ENCODE results near the gene MST1R. TPM values are rescaled to one million over a fixed set of nuclear protein-coding genes. Genes with fewer than 3 reads are reported as not detected.

The MST1R gene
- under 0.01 TPM in 1 of 2 replicates, not detected in the other for total RNA-seq (2012; rRNA removed)
- polyA plus RNA-seq (2012; rRNA removed) = 0.10 and 0.14 TPM in 2 replicates
- polyA plus RNA-seq (2012; cell fraction: cytosol; rRNA removed) = 0.20 TPM in 1 of 2 replicates, not detected in the other
- polyA plus RNA-seq (2012; cell fraction: nucleus; rRNA removed; ENCODE audit: low replicate concordance) = 0.60 and 1.4 TPM in 2 replicates
- percentile 21 among the genes with signal in this experiment for Bru-seq, nascent RNA
- BruChase-seq, experiment 1, labeled RNA remaining after a 6-hour chase = percentile 28 among the genes with signal in this experiment
- BruChase-seq, experiment 2, labeled RNA remaining after a 2-hour chase = percentile 27 among the genes with signal in this experiment
- long read RNA-seq = 0 reads

- H4K8ac ChIP-seq (ENCODE audit: low read depth in 2 of 2, low read length in 2 of 2) = peak within 1 kb of the TSS; percentile 45 to 84; a peak in 2 of 4 replicates
- no peak for DNase-seq
- H3K4me3 ChIP-seq (ENCODE audit: insufficient read depth, low read depth, low read length) = no peak within 1 kb of the TSS
- H3K18ac ChIP-seq (ENCODE audit: low read depth, low read length) = no peak within 1 kb of the TSS
- H2AFZ ChIP-seq (replicated peaks; ENCODE audit: low read length, poor library complexity) = peak within 1 kb of the TSS; percentile 88
- intact Hi-C loops (cut with micrococcal nuclease) (no loop called here), in situ Hi-C loops (cut with MboI; ENCODE audit: low sequenced_read_pairs) (no loop called here), dilution Hi-C loops (cut with HindIII; ENCODE audit: low sequenced_read_pairs, unreplicated experiment) (no loop called here)
- no peak within 1 kb of the TSS for H2AK5ac ChIP-seq (ENCODE audit: low read depth, low read length)
- no peaks in the 10 kb centered on the region for H4K20me1 ChIP-seq (ENCODE audit: insufficient read depth, low read length)
- no peak within 1 kb of the TSS for H4K91ac ChIP-seq (ENCODE audit: insufficient read depth, low read depth, low read length)
- no peak within 1 kb of the TSS for H2BK120ac ChIP-seq (ENCODE audit: low read depth, low read length)
- H3K9me1 ChIP-seq (ENCODE audit: insufficient read depth, low read length) = 0 out of 2 replicates have a peak, but pooled peaks cover 2% of the 10 kb centered on the region
- peaks cover 14% of the 10 kb centered on the region for H3K4me1 ChIP-seq (ENCODE audit: control insufficient read depth, insufficient read depth, low read length)
- H3K9ac ChIP-seq (ENCODE audit: low read depth, low read length) = no peak within 1 kb of the TSS
- 50% methylated on average over 35 of the region's 65 CpGs; no CpG with 5 or more reads in 1 of the 2 experiments for WGBS, 2 experiments (ENCODE audit: extremely low coverage in 2 of 2, insufficient read length in 1 of 2)
- ChIA-PET POLR2A (ENCODE audit: unreplicated experiment) (no interaction called here), CTCF (no interaction called here)
- peak within 1 kb of the TSS; percentile 28 for H2AK9ac ChIP-seq (replicated peaks; ENCODE audit: low read depth, low read length, poor library complexity)
- H3K9me3 ChIP-seq (ENCODE audit: control insufficient read depth, insufficient read depth, low read length) = no peaks in the 10 kb centered on the region
- H3K23ac ChIP-seq (ENCODE audit: low read depth, low read length) = no peak within 1 kb of the TSS
- no peak within 1 kb of the TSS for H3K4me2 ChIP-seq (ENCODE audit: low read depth, low read length)
- no TSS peak for BruUV-seq (replicated peaks)
- 0 out of 2 replicates have a peak, but pooled peaks have one; percentile 19 for ATAC-seq (ENCODE audit: low read depth)
- no peak within 1 kb of the TSS for H3K56ac ChIP-seq (ENCODE audit: extremely low read depth, insufficient read depth, low read length)
- no peak within 1 kb of the TSS for H3K14ac ChIP-seq (replicated peaks; ENCODE audit: low read depth, low read length)
- no peak within 1 kb of the TSS for H3K4ac ChIP-seq (ENCODE audit: low read depth, low read length)
- no peak within 1 kb of the TSS for H3K27ac ChIP-seq (ENCODE audit: insufficient read depth, low read length)
- H2BK15ac ChIP-seq (ENCODE audit: low read depth, low read length) = no peak within 1 kb of the TSS
- H4K5ac ChIP-seq (ENCODE audit: low read depth, low read length) = no peak within 1 kb of the TSS
- TF ChIP-seq MXI1 (IDR thresholded peaks at IDR 0.05; ENCODE audit: borderline replicate concordance, low read depth, low read length) (no peak), FOS (IDR thresholded peaks at IDR 0.05; ENCODE audit: low read depth, low read length) (no peak), RCOR1 (IDR thresholded peaks at IDR 0.05; ENCODE audit: insufficient replicate concordance, low read length) (no peak), CHD1 (IDR thresholded peaks at IDR 0.05; ENCODE audit: low read depth, low read length) (no peak), RAD21 (IDR thresholded peaks at IDR 0.05; ENCODE audit: low read length) (no peak), CTCF (conservative IDR thresholded peaks at IDR 0.05; ENCODE audit: low read depth, low read length) (no peak), MAZ (IDR thresholded peaks at IDR 0.05; ENCODE audit: borderline replicate concordance, low read depth, low read length) (no peak), NFE2L2 (IDR thresholded peaks at IDR 0.05; ENCODE audit: low read depth, low read length) (no peak), MAFK (IDR thresholded peaks at IDR 0.05; ENCODE audit: low read depth, low read length) (no peak), SMC3 (IDR thresholded peaks at IDR 0.05; ENCODE audit: low read depth, low read length) (no peak), ELK1 (IDR thresholded peaks at IDR 0.05; ENCODE audit: borderline replicate concordance, low read depth, low read length) (no peak), CEBPB (IDR thresholded peaks at IDR 0.05; ENCODE audit: low read depth, low read length) (no peak)
- no peaks in the 10 kb centered on the region for H3K79me1 ChIP-seq (ENCODE audit: low read depth in 1 of 2, low read length in 2 of 2)
- H2BK20ac ChIP-seq (ENCODE audit: low read depth, low read length) = no peak within 1 kb of the TSS
- no peaks in the 10 kb centered on the region for H3K27me3 ChIP-seq (ENCODE audit: control insufficient read depth, insufficient read depth, low read length)
- H3K36me3 ChIP-seq (ENCODE audit: control insufficient read depth, insufficient read depth, low read length) = 0 out of 2 replicates have a peak, but pooled peaks cover 1% of the 10 kb centered on the region
- no peak within 1 kb of the TSS for H2BK5ac ChIP-seq (ENCODE audit: low read depth, low read length, poor library complexity, severe bottlenecking)
These were observed at the start of gene MST1R for GRCh38 chr3:49903451-49904424. Gene MST1R, minus strand, starts transcription at chr3:49903873. Its CDS starts 264 bp downstream, at chr3:49903609.
